Neural cell (in vitro differentiated cells): Measurements from ENCODE around the gene SLC2A2. TPM values are rescaled to one million over a fixed set of nuclear protein-coding genes. Genes with fewer than 3 reads are reported as not detected.

Experiments used
- H2AFZ ChIP-seq: fragments of 200-600, 300-800 bp; sonication (generic), shearing (Covaris generic); 2 replicates; pipeline ENCODE4 v1.6.0; 2014; ENCODE audit warnings: low read depth, mild to moderate bottlenecking, antibody characterized with exemption, low read length, moderate library complexity
- H3F3A ChIP-seq: fragments of 200-600 bp; shearing (Covaris generic); 2 replicates; pipeline ENCODE4 v1.6.1; 2016; ENCODE audit warnings: mild to moderate bottlenecking, moderate library complexity, mixed read lengths, antibody characterized with exemption, low read length; ENCODE audit not compliant: insufficient read depth, poor library complexity, severe bottlenecking
- H3K27ac ChIP-seq: fragments of 200-600, 300-800 bp; sonication (generic), shearing (Covaris generic); 2 replicates; pipeline ENCODE4 v1.5.1; 2014; ENCODE audit warnings: mild to moderate bottlenecking, low read length, moderate library complexity
- H3K27me3 ChIP-seq: fragments of 300-800, 200-600 bp; sonication (generic), shearing (Covaris generic); 2 replicates; pipeline ENCODE4 v1.6.0; 2014; ENCODE audit warnings: mild to moderate bottlenecking, low read depth, low read length, moderate library complexity; ENCODE audit not compliant: insufficient read depth
- H3K36me3 ChIP-seq: fragments of 300-800, 200-600 bp; sonication (generic), shearing (Covaris generic); 2 replicates; pipeline ENCODE4 v1.5.1; 2014; ENCODE audit warnings: mild to moderate bottlenecking, antibody characterized with exemption, low read length, moderate library complexity; ENCODE audit not compliant: insufficient read depth
- H3K4me2 ChIP-seq: fragments of 300-800, 200-600 bp; sonication (generic), shearing (Covaris generic); 2 replicates; pipeline ENCODE4 v1.6.0; 2014; ENCODE audit warnings: mild to moderate bottlenecking, low read length
- H3K4me3 ChIP-seq: fragments of 300-800, 200-600 bp; sonication (generic), shearing (Covaris generic); 2 replicates; pipeline ENCODE4 v1.5.1; 2014; ENCODE audit warnings: mild to moderate bottlenecking, low read length, moderate library complexity
- H3K79me2 ChIP-seq: fragments of 200-600 bp; shearing (Covaris generic); replicated peaks from 2 replicates; pipeline ENCODE4 v1.6.0; 2014; ENCODE audit warnings: mild to moderate bottlenecking, low read length, moderate library complexity; ENCODE audit not compliant: insufficient read depth
- H3K9ac ChIP-seq: fragments of 300-800, 200-600 bp; sonication (generic), shearing (Covaris generic); 2 replicates; pipeline ENCODE4 v1.6.1; 2016; ENCODE audit warnings: mild to moderate bottlenecking, low read length, mixed read lengths
- H3K9me2 ChIP-seq: fragments of 200-600 bp; shearing (Covaris generic); 2 replicates; pipeline ENCODE4 v1.6.1; 2016; ENCODE audit warnings: mild to moderate bottlenecking, low read length, mixed read lengths; ENCODE audit not compliant: insufficient read depth
- H3K9me3 ChIP-seq: fragments of 200-600, 300-800 bp; sonication (generic), shearing (Covaris generic); 2 replicates; pipeline ENCODE4 v1.6.1; 2016; ENCODE audit warnings: mild to moderate bottlenecking, mixed run types, low read length, moderate library complexity, mixed read lengths
- H4K20me1 ChIP-seq: fragments of 200-600 bp; shearing (Covaris generic); 2 replicates; pipeline ENCODE4 v1.6.1; 2016; ENCODE audit warnings: mild to moderate bottlenecking, mixed run types; ENCODE audit not compliant: insufficient read depth
- EP300 ChIP-seq: fragments of 450-650 bp; conservative IDR thresholded peaks from 2 replicates; pipeline ENCODE4 v1.6.1; 2014; ENCODE audit warnings: antibody characterized with exemption, mild to moderate bottlenecking, moderate library complexity; ENCODE audit not compliant: poor library complexity, severe bottlenecking
- EZH2 ChIP-seq: fragments of 200-600, 300-800 bp; shearing (Covaris generic), sonication (generic); IDR thresholded peaks from 2 replicates; pipeline ENCODE4 v1.6.1; 2014; ENCODE audit warnings: antibody characterized with exemption, low read length, borderline replicate concordance, mild to moderate bottlenecking; ENCODE audit not compliant: insufficient read depth, poor library complexity, severe bottlenecking
- MXI1 ChIP-seq: fragments of 450-650 bp; conservative IDR thresholded peaks from 2 replicates; pipeline ENCODE4 v1.6.1; 2014; ENCODE audit warnings: antibody characterized with exemption, mild to moderate bottlenecking; ENCODE audit not compliant: poor library complexity, severe bottlenecking
- POLR2AphosphoS5 ChIP-seq: IDR thresholded peaks from 2 replicates; pipeline ENCODE4 v1.6.1; 2012
- RAD21 ChIP-seq: fragments of 450-650 bp; conservative IDR thresholded peaks from 2 replicates; pipeline ENCODE4 v1.6.1; 2014; ENCODE audit warnings: antibody characterized with exemption, mild to moderate bottlenecking, moderate library complexity
- SMC3 ChIP-seq: fragments of 450-650 bp; conservative IDR thresholded peaks from 2 replicates; pipeline ENCODE4 v1.6.1; 2014; ENCODE audit warnings: antibody characterized with exemption, mild to moderate bottlenecking, moderate library complexity; ENCODE audit not compliant: poor library complexity
- TAF1 ChIP-seq: IDR thresholded peaks from 2 replicates; pipeline ENCODE4 v1.6.1; 2012; ENCODE audit warnings: low read depth
- polyA plus RNA-seq: library from polyadenylated mRNA; depleted of rRNA; stranded (reverse); fragments of >200 nt; gene quantifications from 2 replicates; pipeline ENCODE4 v1.2.3, GENCODE V29; 2014
- TF ChIP-seq, protein P1 (sequence below): IDR thresholded peaks from 2 replicates; pipeline ENCODE4 v1.6.1; 2012; ENCODE audit warnings: borderline replicate concordance
- TF ChIP-seq, protein P2 (sequence below): fragments of 450-650 bp; IDR thresholded peaks from 2 replicates; pipeline ENCODE4 v1.5.1; 2014; ENCODE audit warnings: antibody characterized with exemption, mild to moderate bottlenecking, moderate library complexity; ENCODE audit not compliant: poor library complexity, severe bottlenecking

SLC2A2 gene
- polyA plus RNA-seq, 1 donor from 2014 or later, result not detected

DNA sequence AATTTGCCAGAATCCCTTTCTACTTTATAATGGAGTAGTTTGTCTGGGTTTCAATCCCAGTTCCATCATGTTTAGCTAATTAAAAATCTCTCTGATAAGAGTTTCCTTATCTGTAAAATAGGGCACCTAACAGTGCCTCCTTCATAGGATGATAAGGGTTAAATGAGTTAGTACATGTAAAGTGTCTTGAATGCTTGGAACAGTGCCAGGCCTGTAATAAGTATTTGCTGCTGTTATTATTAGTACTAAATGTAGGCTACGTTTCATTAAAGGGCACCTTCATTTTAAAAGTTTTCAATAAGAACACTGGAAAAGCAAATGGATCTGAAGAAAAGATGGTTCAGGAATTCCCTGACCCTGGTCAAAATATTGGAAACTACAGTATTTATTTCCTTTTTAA is 11.8 kb upstream of the SLC2A2 start:
- no peaks in the 10 kb centered on the region for H3K36me3 ChIP-seq
- no peak overlapping the region for H3K27ac ChIP-seq
- H3K9me2 ChIP-seq, result no peaks in the 10 kb centered on the region

DNA sequence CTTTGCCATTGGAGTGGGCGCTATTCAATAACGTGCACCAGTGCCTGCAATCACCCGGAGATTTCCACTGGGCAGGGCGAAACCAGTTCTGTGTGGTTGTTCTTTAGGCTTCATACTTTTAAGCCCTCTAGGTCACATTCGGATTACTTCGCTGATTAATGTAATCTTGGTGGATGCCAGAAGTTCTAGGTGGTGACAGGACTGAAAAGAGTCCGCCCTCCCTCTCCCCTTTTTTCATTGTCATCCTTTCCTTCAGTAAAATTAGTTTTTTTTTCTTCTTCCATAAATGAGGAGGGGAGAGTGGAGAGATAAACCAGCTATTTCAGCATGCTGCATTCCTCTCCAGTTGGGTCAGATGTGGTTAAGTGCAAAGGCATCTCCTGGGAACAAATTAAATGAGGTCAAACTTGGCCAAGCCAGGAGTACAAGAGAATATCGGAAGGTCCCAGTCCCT is 2.3 kb upstream of the SLC2A2 start:
- no peak for TF ChIP-seq MXI1
- no peak for TF ChIP-seq SMC3
- TF ChIP-seq EP300, result no peak
- TF ChIP-seq, protein P1, sequence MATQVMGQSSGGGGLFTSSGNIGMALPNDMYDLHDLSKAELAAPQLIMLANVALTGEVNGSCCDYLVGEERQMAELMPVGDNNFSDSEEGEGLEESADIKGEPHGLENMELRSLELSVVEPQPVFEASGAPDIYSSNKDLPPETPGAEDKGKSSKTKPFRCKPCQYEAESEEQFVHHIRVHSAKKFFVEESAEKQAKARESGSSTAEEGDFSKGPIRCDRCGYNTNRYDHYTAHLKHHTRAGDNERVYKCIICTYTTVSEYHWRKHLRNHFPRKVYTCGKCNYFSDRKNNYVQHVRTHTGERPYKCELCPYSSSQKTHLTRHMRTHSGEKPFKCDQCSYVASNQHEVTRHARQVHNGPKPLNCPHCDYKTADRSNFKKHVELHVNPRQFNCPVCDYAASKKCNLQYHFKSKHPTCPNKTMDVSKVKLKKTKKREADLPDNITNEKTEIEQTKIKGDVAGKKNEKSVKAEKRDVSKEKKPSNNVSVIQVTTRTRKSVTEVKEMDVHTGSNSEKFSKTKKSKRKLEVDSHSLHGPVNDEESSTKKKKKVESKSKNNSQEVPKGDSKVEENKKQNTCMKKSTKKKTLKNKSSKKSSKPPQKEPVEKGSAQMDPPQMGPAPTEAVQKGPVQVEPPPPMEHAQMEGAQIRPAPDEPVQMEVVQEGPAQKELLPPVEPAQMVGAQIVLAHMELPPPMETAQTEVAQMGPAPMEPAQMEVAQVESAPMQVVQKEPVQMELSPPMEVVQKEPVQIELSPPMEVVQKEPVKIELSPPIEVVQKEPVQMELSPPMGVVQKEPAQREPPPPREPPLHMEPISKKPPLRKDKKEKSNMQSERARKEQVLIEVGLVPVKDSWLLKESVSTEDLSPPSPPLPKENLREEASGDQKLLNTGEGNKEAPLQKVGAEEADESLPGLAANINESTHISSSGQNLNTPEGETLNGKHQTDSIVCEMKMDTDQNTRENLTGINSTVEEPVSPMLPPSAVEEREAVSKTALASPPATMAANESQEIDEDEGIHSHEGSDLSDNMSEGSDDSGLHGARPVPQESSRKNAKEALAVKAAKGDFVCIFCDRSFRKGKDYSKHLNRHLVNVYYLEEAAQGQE, result no peak
- no peak for TF ChIP-seq POLR2AphosphoS5
- no peak for TF ChIP-seq TAF1
- no peak for TF ChIP-seq EZH2
- TF ChIP-seq, protein P2, sequence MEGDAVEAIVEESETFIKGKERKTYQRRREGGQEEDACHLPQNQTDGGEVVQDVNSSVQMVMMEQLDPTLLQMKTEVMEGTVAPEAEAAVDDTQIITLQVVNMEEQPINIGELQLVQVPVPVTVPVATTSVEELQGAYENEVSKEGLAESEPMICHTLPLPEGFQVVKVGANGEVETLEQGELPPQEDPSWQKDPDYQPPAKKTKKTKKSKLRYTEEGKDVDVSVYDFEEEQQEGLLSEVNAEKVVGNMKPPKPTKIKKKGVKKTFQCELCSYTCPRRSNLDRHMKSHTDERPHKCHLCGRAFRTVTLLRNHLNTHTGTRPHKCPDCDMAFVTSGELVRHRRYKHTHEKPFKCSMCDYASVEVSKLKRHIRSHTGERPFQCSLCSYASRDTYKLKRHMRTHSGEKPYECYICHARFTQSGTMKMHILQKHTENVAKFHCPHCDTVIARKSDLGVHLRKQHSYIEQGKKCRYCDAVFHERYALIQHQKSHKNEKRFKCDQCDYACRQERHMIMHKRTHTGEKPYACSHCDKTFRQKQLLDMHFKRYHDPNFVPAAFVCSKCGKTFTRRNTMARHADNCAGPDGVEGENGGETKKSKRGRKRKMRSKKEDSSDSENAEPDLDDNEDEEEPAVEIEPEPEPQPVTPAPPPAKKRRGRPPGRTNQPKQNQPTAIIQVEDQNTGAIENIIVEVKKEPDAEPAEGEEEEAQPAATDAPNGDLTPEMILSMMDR, result no peak
- TF ChIP-seq RAD21, result no peak
- H3K4me3 ChIP-seq, result peak overlapping the region; percentile 52
- no peak overlapping the region for H3K9ac ChIP-seq

More for the DNA sequence above, 11.8 kb upstream of the SLC2A2 start:
- H3F3A ChIP-seq, result no peaks in the 10 kb centered on the region
- H3K4me3 ChIP-seq, result no peak overlapping the region
- H3K79me2 ChIP-seq, result no peaks in the 10 kb centered on the region
- no peaks in the 10 kb centered on the region for H3K9me3 ChIP-seq
- no peak overlapping the region for H3K9ac ChIP-seq
- H3K27me3 ChIP-seq, result no peaks in the 10 kb centered on the region
- no peak for TF ChIP-seq EZH2
- TF ChIP-seq, protein P2, result no peak
- no peak for TF ChIP-seq TAF1
- no peak for TF ChIP-seq POLR2AphosphoS5
- no peak for TF ChIP-seq RAD21
- TF ChIP-seq MXI1, result no peak
- TF ChIP-seq EP300, result no peak
- TF ChIP-seq, protein P1, result no peak
- no peak for TF ChIP-seq SMC3
- H3K4me2 ChIP-seq, result no peak overlapping the region
- H4K20me1 ChIP-seq, result no peaks in the 10 kb centered on the region
- no peak overlapping the region for H2AFZ ChIP-seq

More for the DNA sequence above, 2.3 kb upstream of the SLC2A2 start:
- Histone ChIP-seq H3K36me3 (no peaks in the 10 kb centered on the region), H4K20me1 (no peaks in the 10 kb centered on the region), H3K27me3 (peaks cover 23% of the 10 kb centered on the region), H3K79me2 (no peaks in the 10 kb centered on the region), H3K9me2 (no peaks in the 10 kb centered on the region), H3K9me3 (no peaks in the 10 kb centered on the region), H2AFZ (no peak overlapping the region), H3F3A (no peaks in the 10 kb centered on the region), H3K27ac (no peak overlapping the region), H3K4me2 (no peak overlapping the region)
